ENCODE results near the gene HS6ST3.

HS6ST3 gene

GRCh38 chr13:96178759-96179158, 88.9 kb downstream of the HS6ST3 start:
- TF ChIP-seq ELF4 (IDR thresholded peaks at IDR 0.05) = no peak
- no peak for TF ChIP-seq ZNF384 (IDR thresholded peaks at IDR 0.05)
- no peak for TF ChIP-seq LEF1 (IDR thresholded peaks at IDR 0.05; ENCODE audit: borderline replicate concordance)
- no peak for TF ChIP-seq FOXA1 (IDR thresholded peaks at IDR 0.05)
- TF ChIP-seq FOXM1 (IDR thresholded peaks at IDR 0.05; ENCODE audit: borderline replicate concordance) = no peak
- no peak for TF ChIP-seq TARDBP (IDR thresholded peaks at IDR 0.05)
- TF ChIP-seq SP1 (IDR thresholded peaks at IDR 0.05) = no peak
- no peak for TF ChIP-seq PKNOX1 (IDR thresholded peaks at IDR 0.05)
- no peak for TF ChIP-seq HDGF (IDR thresholded peaks at IDR 0.05; ENCODE audit: borderline replicate concordance)
- no peak for TF ChIP-seq BHLHE40 (IDR thresholded peaks at IDR 0.05; ENCODE audit: borderline replicate concordance)
- no peak for TF ChIP-seq L3MBTL2 (conservative IDR thresholded peaks at IDR 0.05)
- TF ChIP-seq ARNT (IDR thresholded peaks at IDR 0.05) = no peak
- TF ChIP-seq NFRKB (IDR thresholded peaks at IDR 0.05) = no peak
- TF ChIP-seq FOXK2 (IDR thresholded peaks at IDR 0.05) = no peak
- TF ChIP-seq SUZ12 (IDR thresholded peaks at IDR 0.05) = no peak
- no peak for TF ChIP-seq CTBP1 (IDR thresholded peaks at IDR 0.05; ENCODE audit: borderline replicate concordance)
- ChIA-PET CTCF (no interaction called here), POLR2A (no interaction called here)
- no peak for DNase-seq (ENCODE audit: extremely low spot score)

GRCh38 chr13:96179309-96179708, 89.4 kb downstream of the HS6ST3 start:
- no peak for TF ChIP-seq FOXA1 (IDR thresholded peaks at IDR 0.05)
- ChIA-PET POLR2A (no interaction called here), CTCF (no interaction called here)
- no peak for DNase-seq (ENCODE audit: extremely low spot score)

GRCh38 chr13:96181911-96182310, 92.0 kb downstream of the HS6ST3 start:
- TF ChIP-seq SP1 (IDR thresholded peaks at IDR 0.05) (no peak), TARDBP (IDR thresholded peaks at IDR 0.05) (no peak), PKNOX1 (IDR thresholded peaks at IDR 0.05) (no peak), ZNF384 (IDR thresholded peaks at IDR 0.05) (no peak), ARNT (IDR thresholded peaks at IDR 0.05) (no peak), BHLHE40 (IDR thresholded peaks at IDR 0.05; ENCODE audit: borderline replicate concordance) (no peak), LEF1 (IDR thresholded peaks at IDR 0.05; ENCODE audit: borderline replicate concordance) (no peak), L3MBTL2 (conservative IDR thresholded peaks at IDR 0.05) (no peak), FOXM1 (IDR thresholded peaks at IDR 0.05; ENCODE audit: borderline replicate concordance) (no peak), SUZ12 (IDR thresholded peaks at IDR 0.05) (no peak), NFRKB (IDR thresholded peaks at IDR 0.05) (no peak), CTBP1 (IDR thresholded peaks at IDR 0.05; ENCODE audit: borderline replicate concordance) (no peak), HDGF (IDR thresholded peaks at IDR 0.05; ENCODE audit: borderline replicate concordance) (no peak), FOXA1 (IDR thresholded peaks at IDR 0.05) (no peak), ELF4 (IDR thresholded peaks at IDR 0.05) (no peak)
- ChIA-PET POLR2A (no interaction called here), CTCF (no interaction called here)
- DNase-seq (ENCODE audit: extremely low spot score) = no peak

- ChIA-PET POLR2A (no interaction called here), CTCF (no interaction called here)
- TF ChIP-seq FOXA1 (IDR thresholded peaks at IDR 0.05) (no peak), FOXM1 (IDR thresholded peaks at IDR 0.05; ENCODE audit: borderline replicate concordance) (no peak)
- no peak for DNase-seq (ENCODE audit: extremely low spot score)
Measured at GRCh38 chr13:96185818-96186217, 95.9 kb downstream of the HS6ST3 start.

GRCh38 chr13:96191367-96191766, 101.5 kb downstream of the HS6ST3 start:
- TF ChIP-seq SP1 (IDR thresholded peaks at IDR 0.05) (no peak), ELF4 (IDR thresholded peaks at IDR 0.05) (no peak), NFRKB (IDR thresholded peaks at IDR 0.05) (no peak), FOXA1 (IDR thresholded peaks at IDR 0.05) (no peak), HDGF (IDR thresholded peaks at IDR 0.05; ENCODE audit: borderline replicate concordance) (no peak), ZNF384 (IDR thresholded peaks at IDR 0.05) (no peak), CTBP1 (IDR thresholded peaks at IDR 0.05; ENCODE audit: borderline replicate concordance) (no peak), L3MBTL2 (conservative IDR thresholded peaks at IDR 0.05) (no peak), FOXK2 (IDR thresholded peaks at IDR 0.05) (no peak), BHLHE40 (IDR thresholded peaks at IDR 0.05; ENCODE audit: borderline replicate concordance) (no peak), FOXM1 (IDR thresholded peaks at IDR 0.05; ENCODE audit: borderline replicate concordance) (no peak), LEF1 (IDR thresholded peaks at IDR 0.05; ENCODE audit: borderline replicate concordance) (no peak), PKNOX1 (IDR thresholded peaks at IDR 0.05) (no peak), SUZ12 (IDR thresholded peaks at IDR 0.05) (no peak), TARDBP (IDR thresholded peaks at IDR 0.05) (no peak), ARNT (IDR thresholded peaks at IDR 0.05) (no peak)
- CTCF ChIA-PET = no interaction called here
- no peak for DNase-seq (ENCODE audit: extremely low spot score)
- POLR2A ChIA-PET = no interaction called here

- TF ChIP-seq ELF4 (IDR thresholded peaks at IDR 0.05) (no peak), NFRKB (IDR thresholded peaks at IDR 0.05) (no peak)
- POLR2A ChIA-PET = no interaction called here
- CTCF ChIA-PET = no interaction called here
- no peak for DNase-seq (ENCODE audit: extremely low spot score)
Measured at GRCh38 chr13:96193728-96194310, 103.9 kb downstream of the HS6ST3 start.

GRCh38 chr13:96198038-96198437, 108.1 kb downstream of the HS6ST3 start:
- CTCF ChIA-PET = no interaction called here
- POLR2A ChIA-PET = no interaction called here
- DNase-seq (ENCODE audit: extremely low spot score) = no peak
- TF ChIP-seq CTBP1 (IDR thresholded peaks at IDR 0.05; ENCODE audit: borderline replicate concordance) = no peak
- no peak for TF ChIP-seq FOXM1 (IDR thresholded peaks at IDR 0.05; ENCODE audit: borderline replicate concordance)
- no peak for TF ChIP-seq SUZ12 (IDR thresholded peaks at IDR 0.05)
- TF ChIP-seq L3MBTL2 (conservative IDR thresholded peaks at IDR 0.05) = no peak
- TF ChIP-seq ARNT (IDR thresholded peaks at IDR 0.05) = no peak
- no peak for TF ChIP-seq FOXA1 (IDR thresholded peaks at IDR 0.05)
- TF ChIP-seq ELF4 (IDR thresholded peaks at IDR 0.05) = no peak

Data from HEK293T (cell line).